HEK293T (cell line): Measurements from ENCODE around the gene PDE6H.

Experiments
- BHLHE40 ChIP-seq: fragments of 450-650 bp; IDR thresholded peaks from 2 replicates; pipeline ENCODE4 v1.6.1; 2016; ENCODE audit warnings: mild to moderate bottlenecking, moderate library complexity, borderline replicate concordance
- FOXA1 ChIP-seq: fragments of 450-650 bp; IDR thresholded peaks from 2 replicates; pipeline ENCODE4 v1.6.1; 2016; ENCODE audit warnings: mild to moderate bottlenecking
- FOXK2 ChIP-seq: fragments of 450-650 bp; IDR thresholded peaks from 2 replicates; pipeline ENCODE4 v1.6.1; 2016; ENCODE audit warnings: mild to moderate bottlenecking
- FOXM1 ChIP-seq: fragments of 450-650 bp; IDR thresholded peaks from 2 replicates; pipeline ENCODE4 v1.6.1; 2017; ENCODE audit warnings: mild to moderate bottlenecking, borderline replicate concordance
- HDGF ChIP-seq: fragments of 450-650 bp; IDR thresholded peaks from 2 replicates; pipeline ENCODE4 v1.6.1; 2017; ENCODE audit warnings: antibody characterized with exemption, borderline replicate concordance
- NFRKB ChIP-seq: fragments of 450-650 bp; IDR thresholded peaks from 2 replicates; pipeline ENCODE4 v1.6.1; 2016; ENCODE audit warnings: mild to moderate bottlenecking, moderate library complexity
- SP1 ChIP-seq: fragments of 450-650 bp; IDR thresholded peaks from 2 replicates; pipeline ENCODE4 v1.6.1; 2017
- SUZ12 ChIP-seq: fragments of 450-650 bp; IDR thresholded peaks from 2 replicates; pipeline ENCODE4 v1.6.1; 2016; ENCODE audit warnings: mild to moderate bottlenecking
- TARDBP ChIP-seq: fragments of 450-650 bp; IDR thresholded peaks from 2 replicates; pipeline ENCODE4 v1.6.1; 2016
- TF ChIP-seq, protein P1 (sequence below): fragments of 450-650 bp; IDR thresholded peaks from 2 replicates; pipeline ENCODE4 v1.6.1; 2016

- TF ChIP-seq NFRKB (no peak), FOXK2 (no peak), TARDBP (no peak), SUZ12 (no peak), SP1 (no peak), BHLHE40 (no peak), HDGF (no peak), FOXA1 (no peak), FOXM1 (no peak)
- TF ChIP-seq, protein P1, sequence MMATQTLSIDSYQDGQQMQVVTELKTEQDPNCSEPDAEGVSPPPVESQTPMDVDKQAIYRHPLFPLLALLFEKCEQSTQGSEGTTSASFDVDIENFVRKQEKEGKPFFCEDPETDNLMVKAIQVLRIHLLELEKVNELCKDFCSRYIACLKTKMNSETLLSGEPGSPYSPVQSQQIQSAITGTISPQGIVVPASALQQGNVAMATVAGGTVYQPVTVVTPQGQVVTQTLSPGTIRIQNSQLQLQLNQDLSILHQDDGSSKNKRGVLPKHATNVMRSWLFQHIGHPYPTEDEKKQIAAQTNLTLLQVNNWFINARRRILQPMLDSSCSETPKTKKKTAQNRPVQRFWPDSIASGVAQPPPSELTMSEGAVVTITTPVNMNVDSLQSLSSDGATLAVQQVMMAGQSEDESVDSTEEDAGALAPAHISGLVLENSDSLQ = no peak
Observed at GRCh38 chr12:14950982-14951746, 21.7 kb upstream of the PDE6H start.
